Uterus (tissue), 4 donors: Measurements from ENCODE around the gene ANKFY1. TPM values are rescaled to one million over a fixed set of nuclear protein-coding genes. Genes with fewer than 3 reads are reported as not detected.

ENCODE experiments used
- DNase-seq, 2 donors: peaks; one replicate each; pipeline ENCODE4 v3.0.0-alpha.2; 2019 to 2020
- H3K27ac ChIP-seq, 2 donors: fragments of 200-600 bp; sonication (generic); 1 replicate in 1 of 2; 2 replicates in 1 of 2; pipeline ENCODE4 v1.5.1; 2016 to 2018
- H3K27me3 ChIP-seq, 2 donors: fragments of 200-600 bp; sonication (generic); one replicate each; pipeline ENCODE4 v1.5.1; 2018 to 2019; ENCODE audit warnings: control low read depth in 1 of 2
- H3K36me3 ChIP-seq, 2 donors: fragments of 200-600 bp; sonication (generic); one replicate each; pipeline ENCODE4 v1.5.1; 2019; ENCODE audit warnings: control low read depth in 1 of 2
- H3K4me1 ChIP-seq, 2 donors: fragments of 200-600 bp; sonication (generic); one replicate each; pipeline ENCODE4 v1.5.1; 2018 to 2019; ENCODE audit warnings: control low read depth in 1 of 2
- H3K4me3 ChIP-seq, 2 donors: fragments of 200-600 bp; sonication (generic); 1 replicate in 1 of 2; 2 replicates in 1 of 2; pipeline ENCODE4 v1.5.1; 2018 to 2019; ENCODE audit warnings: mild to moderate bottlenecking in 1 of 2
- H3K9me3 ChIP-seq, 2 donors: fragments of 200-600 bp; sonication (generic); one replicate each; pipeline ENCODE4 v1.5.1; 2019; ENCODE audit warnings: control low read depth in 1 of 2
- CTCF ChIP-seq, 4 experiments: fragments of 200-600 bp in 2 of 4; fragments of 450-650 bp in 2 of 4; sonication (generic) in 2 of 4; IDR thresholded peaks; one replicate each; pipeline ENCODE4 v1.5.1; 2016 to 2019; ENCODE audit warnings: antibody characterized with exemption in 4 of 4, mild to moderate bottlenecking in 2 of 4, moderate library complexity in 1 of 4
- POLR2A ChIP-seq, 2 donors: fragments of 450-650 bp; IDR thresholded peaks; one replicate each; pipeline ENCODE4 v1.6.1; 2016; ENCODE audit warnings: antibody characterized with exemption in 2 of 2, mild to moderate bottlenecking in 1 of 2, moderate library complexity in 1 of 2
- intact Hi-C: fragments of 100-400 bp; cut with DNase I; formaldehyde crosslinking; loops from one replicate; pipeline ENCODE4 v1.15.1; 2023; ENCODE audit warnings: low total_unique reads
- total RNA-seq, 4 donors: library from RNA; depleted of rRNA in 3 of 4; stranded (reverse); fragments of >200 nt in 3 of 4; gene quantifications; one replicate each; pipeline versions ENCODE4 v1.1.0 to v1.2.4, GENCODE V29; 2014 to 2023
- donor health status: DM: yes; HTN: yes; CAD: no.

The ANKFY1 gene
- total RNA-seq, 4 donors from 2014 or later = 17.6 to 69.5 (median 52.8) TPM

- TF ChIP-seq CTCF (IDR thresholded peaks at IDR 0.05) = no peak
- TF ChIP-seq POLR2A (IDR thresholded peaks at IDR 0.05) = no peak
- H3K27me3 ChIP-seq = no peaks in the 10 kb centered on the region
- no peak for DNase-seq
- intact Hi-C loops = no loop called here
- H3K36me3 ChIP-seq = no peaks in the 10 kb centered on the region
- no peak overlapping the region for H3K4me3 ChIP-seq
- H3K27ac ChIP-seq = no peak overlapping the region
- H3K9me3 ChIP-seq = no peaks in the 10 kb centered on the region
- H3K4me1 ChIP-seq = no peaks in the 10 kb centered on the region
Measured at GRCh38 chr17:4156750-4157381, 106.9 kb downstream of the ANKFY1 start.

- H3K4me3 ChIP-seq = no peak overlapping the region
- intact Hi-C loops = no loop called here
- H3K27ac ChIP-seq = no peak overlapping the region
- no peaks in the 10 kb centered on the region for H3K36me3 ChIP-seq
- H3K9me3 ChIP-seq = no peaks in the 10 kb centered on the region
- H3K27me3 ChIP-seq = no peaks in the 10 kb centered on the region
- no peaks in the 10 kb centered on the region for H3K4me1 ChIP-seq
- TF ChIP-seq POLR2A (IDR thresholded peaks at IDR 0.05) (no peak), CTCF (IDR thresholded peaks at IDR 0.05) (no peak)
- no peak for DNase-seq
Measured at GRCh38 chr17:4155980-4156620, 107.7 kb downstream of the ANKFY1 start.

GRCh38 chr17:4154201-4154600 is 109.6 kb downstream of the ANKFY1 start:
- no peak for DNase-seq
- TF ChIP-seq CTCF (IDR thresholded peaks at IDR 0.05) (no peak), POLR2A (IDR thresholded peaks at IDR 0.05) (no peak)
- intact Hi-C loops = no loop called here
- Histone ChIP-seq H3K9me3 (no peaks in the 10 kb centered on the region), H3K4me3 (no peak overlapping the region), H3K4me1 (no peaks in the 10 kb centered on the region), H3K36me3 (no peaks in the 10 kb centered on the region), H3K27me3 (no peaks in the 10 kb centered on the region), H3K27ac (no peak overlapping the region)

GRCh38 chr17:4152471-4152870 is 111.3 kb downstream of the ANKFY1 start:
- TF ChIP-seq CTCF (IDR thresholded peaks at IDR 0.05) (no peak), POLR2A (IDR thresholded peaks at IDR 0.05) (no peak)
- H3K27ac ChIP-seq = no peak overlapping the region
- no peaks in the 10 kb centered on the region for H3K9me3 ChIP-seq
- DNase-seq = no peak
- H3K4me1 ChIP-seq = no peaks in the 10 kb centered on the region
- H3K36me3 ChIP-seq = no peaks in the 10 kb centered on the region
- H3K4me3 ChIP-seq = no peak overlapping the region
- H3K27me3 ChIP-seq = no peaks in the 10 kb centered on the region
- intact Hi-C loops = no loop called here

GRCh38 chr17:4150096-4150495 is 113.7 kb downstream of the ANKFY1 start:
- H3K36me3 ChIP-seq = no peaks in the 10 kb centered on the region
- intact Hi-C loops = no loop called here
- DNase-seq = no peak

More at GRCh38 chr17:4150096-4150495, 113.7 kb downstream of the ANKFY1 start:
- Histone ChIP-seq H3K4me1 (no peaks in the 10 kb centered on the region), H3K9me3 (no peaks in the 10 kb centered on the region), H3K27me3 (no peaks in the 10 kb centered on the region), H3K27ac (no peak overlapping the region), H3K4me3 (no peak overlapping the region)
- no peak for TF ChIP-seq CTCF (IDR thresholded peaks at IDR 0.05)
